Putamen (tissue), 1 donor: ENCODE measurements around the gene SLC5A9.
"Not testable (repeated sequence)": the region's sequence is repeated elsewhere in the genome, so short reads cannot be mapped to it uniquely, and the experiment has no call there.

Source experiments
- DNase-seq: peaks from one replicate; pipeline ENCODE4 v3.0.0-alpha.2; 2016; ENCODE audit warnings: low spot score

Gene SLC5A9

DNA sequence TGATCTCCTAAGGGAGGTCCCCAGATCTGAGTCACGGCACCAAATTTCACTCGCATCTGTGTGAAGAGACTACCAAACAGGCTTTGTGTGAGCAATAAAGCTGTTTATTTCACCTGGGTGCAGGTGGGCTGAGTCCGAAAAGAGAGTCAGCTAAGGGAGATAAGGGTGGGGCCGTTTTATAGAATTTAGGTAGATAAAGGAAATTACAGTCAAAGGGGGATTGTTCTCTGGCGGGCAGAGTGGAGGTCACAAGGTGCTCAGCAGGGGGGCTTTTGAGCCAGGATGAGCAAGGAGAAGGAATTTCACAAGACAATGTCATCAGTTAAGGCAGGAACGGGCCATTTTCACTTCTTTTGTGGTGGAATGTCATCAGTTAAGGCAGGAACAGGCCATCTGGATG lies 8.2 kb upstream of the SLC5A9 start:
- DNase-seq, result not testable (repeated sequence)

DNA sequence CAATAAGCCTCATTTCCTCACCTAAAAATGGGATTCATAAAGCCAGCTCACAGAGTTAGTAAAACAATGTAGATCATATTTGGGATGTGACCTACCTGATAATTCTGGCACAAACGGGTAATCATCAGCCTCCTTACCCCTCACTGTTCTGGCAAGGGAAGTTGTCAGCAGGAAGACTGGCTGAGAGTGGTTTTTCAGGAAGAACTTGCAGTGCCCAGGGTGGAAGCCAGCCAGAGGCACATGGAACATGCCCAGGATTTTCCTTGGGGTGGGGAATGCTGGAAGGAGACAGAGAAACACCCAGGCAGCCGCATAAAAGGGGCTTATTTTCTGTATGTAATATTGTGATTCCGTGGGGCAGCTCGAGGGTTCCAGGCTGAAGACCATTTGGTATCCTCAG lies 7.7 kb upstream of the SLC5A9 start:
- DNase-seq, result peak; percentile 3

DNA sequence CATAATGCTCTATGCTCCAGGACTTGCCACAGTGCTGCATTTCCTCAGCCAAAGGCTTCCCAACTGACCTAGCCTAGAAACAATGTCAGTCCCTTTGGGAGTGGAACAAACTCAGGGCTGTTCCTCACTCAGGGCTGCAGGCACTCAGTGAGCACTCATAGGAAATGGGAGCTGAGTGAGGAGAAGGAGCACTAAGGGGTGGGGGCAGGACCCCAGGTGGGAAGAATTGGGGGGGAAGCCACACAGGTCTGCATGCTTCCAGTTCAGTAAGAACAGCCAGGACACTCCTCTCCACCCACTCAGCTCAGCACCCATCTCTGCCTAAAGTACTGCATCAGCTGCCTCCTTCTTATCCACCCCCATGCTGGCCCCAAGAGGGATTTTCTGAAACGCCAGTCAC lies 7.3 kb upstream of the SLC5A9 start:
- DNase-seq, result no peak

DNA sequence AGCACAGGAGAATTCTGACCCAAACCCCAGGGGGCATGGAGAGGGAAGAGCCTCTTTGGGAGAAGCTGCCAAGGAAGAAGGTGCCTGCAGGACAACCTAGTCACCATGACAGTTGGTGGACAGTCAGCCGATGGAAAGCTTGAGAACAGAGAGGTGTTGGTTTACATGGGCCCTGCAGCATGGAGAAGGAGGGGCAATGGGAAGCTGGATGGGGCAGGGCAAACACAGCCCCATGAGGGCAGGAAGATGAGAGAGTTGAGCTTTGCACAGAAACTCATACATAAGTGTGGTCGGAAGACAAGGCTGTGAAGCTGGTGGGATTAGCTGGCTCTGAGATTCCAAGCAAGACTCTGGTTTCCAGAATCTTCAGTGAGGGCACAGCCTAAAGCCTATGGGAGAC lies 6.6 kb upstream of the SLC5A9 start:
- DNase-seq, result no peak

DNA sequence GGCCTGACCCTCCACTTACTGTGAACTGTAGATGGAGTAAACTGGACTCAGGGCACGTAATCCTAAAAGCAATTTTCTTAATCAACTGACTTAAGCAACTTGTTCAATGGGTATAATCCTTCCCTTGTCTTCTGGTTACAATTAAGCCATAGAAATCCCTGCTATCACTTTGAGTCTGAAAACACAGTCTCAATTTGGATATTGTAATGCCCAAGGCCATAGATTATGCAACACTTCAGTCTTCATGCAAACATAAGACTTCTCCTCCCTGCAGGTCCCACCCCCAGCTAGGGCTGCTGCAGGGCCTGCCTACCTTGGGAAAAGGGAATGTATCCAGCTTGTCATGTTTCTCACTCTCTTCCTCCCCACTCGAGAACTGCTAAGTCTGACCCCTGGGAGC lies 6.2 kb upstream of the SLC5A9 start:
- no peak for DNase-seq

DNA sequence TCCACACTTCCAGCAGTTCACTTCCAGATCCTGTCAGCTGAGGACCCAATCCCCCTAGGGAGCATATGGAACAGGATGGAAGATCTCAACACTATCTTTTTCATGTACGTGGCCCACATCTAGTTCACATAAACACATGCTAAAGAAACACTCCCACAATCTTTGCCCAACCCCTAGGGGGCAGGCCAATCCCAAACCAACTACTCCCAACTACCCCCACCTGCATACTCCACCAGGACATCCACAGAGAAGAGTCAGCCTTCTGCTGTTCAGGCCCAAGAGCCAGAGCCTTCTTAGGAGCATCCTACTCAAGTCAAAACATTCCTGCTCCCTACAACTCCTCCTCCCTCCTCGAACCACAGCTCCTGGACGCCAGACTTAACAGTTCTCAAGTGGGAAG lies 5.6 kb upstream of the SLC5A9 start:
- no peak for DNase-seq

DNA sequence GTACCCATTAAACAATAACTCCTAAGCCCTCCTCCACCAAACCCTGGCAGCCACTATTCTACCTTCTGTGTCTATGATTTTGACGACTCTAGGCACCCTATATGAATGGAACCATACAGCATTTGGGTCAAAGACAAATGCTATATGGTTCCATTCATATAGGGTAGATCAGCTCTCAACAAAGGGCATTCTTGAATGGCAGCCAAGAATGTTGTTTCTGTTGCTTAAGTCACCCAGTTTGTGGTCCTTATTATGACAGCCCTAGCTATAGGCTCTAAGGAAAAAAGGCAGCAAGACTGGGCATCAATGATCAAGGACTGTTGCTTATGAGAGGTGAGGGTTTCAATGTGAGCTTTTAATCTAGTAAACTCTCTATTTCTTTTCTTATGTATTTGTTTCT lies 4.7 kb upstream of the SLC5A9 start:
- DNase-seq, result no peak

DNA sequence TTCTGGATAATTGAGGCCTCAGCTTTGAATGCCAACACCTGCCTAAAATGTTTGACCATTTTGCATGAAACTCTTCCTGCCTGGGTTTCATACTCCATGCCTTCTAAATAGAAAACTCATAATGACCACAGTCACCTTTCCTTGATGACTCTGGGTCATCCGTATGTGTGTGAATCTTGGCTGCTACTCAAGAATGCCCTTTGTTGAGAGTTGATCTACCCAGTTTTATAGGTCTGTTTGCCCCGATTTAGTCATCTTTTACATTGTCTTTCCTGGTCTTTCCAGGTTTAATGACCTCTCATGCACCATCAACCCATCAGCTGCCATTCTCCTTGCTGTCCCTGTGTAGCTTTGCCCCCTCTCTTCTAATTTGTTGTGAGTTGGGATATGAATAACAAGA lies 2.7 kb upstream of the SLC5A9 start:
- DNase-seq, result no peak

DNA sequence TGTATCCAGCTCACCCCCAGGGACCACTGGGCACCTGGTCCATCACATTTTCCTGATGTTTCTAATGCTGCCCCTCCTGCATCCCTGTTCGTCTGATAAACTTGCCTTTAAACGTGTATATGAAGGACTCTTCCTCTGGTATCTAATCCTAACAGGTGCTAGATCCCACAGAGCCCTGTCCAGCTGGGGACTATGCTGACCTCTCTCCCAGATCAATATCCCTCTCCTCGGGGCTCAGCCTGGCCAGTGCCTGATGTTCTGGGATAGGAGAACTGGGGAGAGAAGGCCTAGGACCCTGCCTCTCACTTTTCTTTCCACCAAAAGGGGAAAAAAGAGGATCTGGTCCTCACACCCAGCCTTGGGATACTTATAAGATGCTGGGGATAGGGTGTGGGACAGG lies 1.4 kb upstream of the SLC5A9 start:
- no peak for DNase-seq

DNA sequence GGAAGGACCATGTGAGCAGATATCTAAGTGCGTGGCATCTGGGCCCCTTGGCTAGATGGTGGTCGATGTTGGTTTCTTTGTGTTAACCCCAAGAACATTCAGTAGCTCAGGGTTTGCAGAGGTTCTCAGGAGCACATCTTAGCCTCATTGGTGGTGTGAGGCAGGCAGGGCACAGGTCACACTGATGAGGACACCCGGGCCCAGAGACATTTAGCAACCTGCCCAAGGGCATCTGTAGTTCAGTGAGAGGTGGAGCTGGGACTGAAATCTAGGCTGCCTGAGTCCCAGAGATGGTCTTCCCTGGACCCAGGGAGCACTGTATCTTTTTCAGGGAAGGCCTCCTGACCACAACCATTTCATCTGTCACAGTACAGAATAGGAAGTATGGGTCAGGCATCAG lies 859 bp upstream of the SLC5A9 start:
- no peak for DNase-seq

DNA sequence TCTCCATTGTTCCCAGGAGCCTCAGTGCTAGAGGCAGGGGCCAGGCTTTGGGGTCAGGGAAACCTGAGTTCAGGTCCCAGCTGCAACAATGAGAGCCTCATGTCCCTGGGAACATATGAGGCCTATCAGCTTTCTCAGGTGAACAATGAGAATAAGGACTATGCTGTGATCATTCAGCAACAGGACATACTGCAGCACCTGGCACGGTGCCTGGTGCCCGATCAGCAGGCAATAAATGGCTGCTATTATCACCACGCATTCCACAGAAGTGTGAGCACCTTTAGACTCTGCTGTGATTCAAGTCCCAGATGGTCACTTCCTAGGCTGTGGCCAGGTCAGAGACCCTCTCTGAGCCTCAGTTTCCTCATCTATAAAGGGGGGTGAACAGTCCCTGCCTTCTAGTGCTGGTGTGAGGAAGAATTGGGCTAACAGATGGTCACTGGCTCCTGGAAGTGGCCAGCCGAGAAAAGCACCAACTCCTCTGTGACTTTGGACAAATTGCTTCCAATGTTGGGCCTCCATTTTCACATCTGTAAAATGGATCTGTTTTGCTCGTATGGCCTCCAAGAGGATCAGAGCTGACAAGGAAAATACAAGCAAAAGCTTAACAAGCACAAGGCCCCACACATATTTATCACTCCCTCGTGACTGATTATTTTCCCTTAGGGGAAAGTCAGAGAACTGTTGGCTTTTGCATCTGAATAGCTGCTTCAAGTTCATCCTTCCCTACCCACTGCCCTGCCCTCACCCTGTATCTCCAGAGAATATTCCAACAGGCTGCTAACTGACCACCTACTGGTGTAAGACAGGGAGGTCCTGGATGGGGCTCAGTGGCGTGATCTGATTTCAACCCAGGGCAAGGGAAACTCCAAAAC lies 1.1 kb downstream of the SLC5A9 start:
- no peak for DNase-seq

DNA sequence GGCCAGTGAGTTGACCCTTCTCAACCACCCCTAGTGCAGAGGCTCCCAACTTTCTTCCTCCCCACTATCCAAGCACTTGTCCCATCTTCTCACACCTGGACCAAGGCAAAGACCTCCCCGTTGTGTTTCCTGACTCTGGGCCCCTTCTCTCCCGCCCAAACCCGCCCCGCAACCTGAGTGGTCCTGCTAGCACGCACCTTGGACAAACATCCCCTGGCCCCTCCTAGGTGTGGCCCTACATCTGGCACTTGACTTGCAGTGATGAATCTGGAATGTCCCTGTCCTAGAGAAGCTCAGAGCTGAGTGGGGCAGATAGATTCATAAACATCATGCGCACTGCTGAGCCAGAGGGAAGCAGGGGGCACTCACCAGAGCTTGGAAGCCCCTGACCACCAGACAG lies 2.3 kb downstream of the SLC5A9 start:
- DNase-seq, result no peak

DNA sequence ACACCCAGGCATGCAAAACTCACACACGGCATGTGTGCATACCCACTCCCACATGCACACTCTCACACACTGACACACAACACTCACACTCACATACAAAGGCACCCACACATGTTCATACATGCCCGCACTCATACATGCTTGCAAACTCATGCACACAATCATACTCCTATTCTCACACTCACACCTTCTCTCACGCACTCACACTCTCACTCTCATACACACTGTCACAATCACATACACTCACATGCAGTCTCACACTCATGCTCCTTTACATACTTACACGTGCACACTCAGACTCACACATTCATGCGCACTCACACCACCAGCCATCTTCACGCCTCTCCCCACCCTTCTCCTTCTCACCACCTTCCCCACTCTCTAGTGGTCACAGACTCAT lies 3.1 kb downstream of the SLC5A9 start:
- DNase-seq, result no peak

DNA sequence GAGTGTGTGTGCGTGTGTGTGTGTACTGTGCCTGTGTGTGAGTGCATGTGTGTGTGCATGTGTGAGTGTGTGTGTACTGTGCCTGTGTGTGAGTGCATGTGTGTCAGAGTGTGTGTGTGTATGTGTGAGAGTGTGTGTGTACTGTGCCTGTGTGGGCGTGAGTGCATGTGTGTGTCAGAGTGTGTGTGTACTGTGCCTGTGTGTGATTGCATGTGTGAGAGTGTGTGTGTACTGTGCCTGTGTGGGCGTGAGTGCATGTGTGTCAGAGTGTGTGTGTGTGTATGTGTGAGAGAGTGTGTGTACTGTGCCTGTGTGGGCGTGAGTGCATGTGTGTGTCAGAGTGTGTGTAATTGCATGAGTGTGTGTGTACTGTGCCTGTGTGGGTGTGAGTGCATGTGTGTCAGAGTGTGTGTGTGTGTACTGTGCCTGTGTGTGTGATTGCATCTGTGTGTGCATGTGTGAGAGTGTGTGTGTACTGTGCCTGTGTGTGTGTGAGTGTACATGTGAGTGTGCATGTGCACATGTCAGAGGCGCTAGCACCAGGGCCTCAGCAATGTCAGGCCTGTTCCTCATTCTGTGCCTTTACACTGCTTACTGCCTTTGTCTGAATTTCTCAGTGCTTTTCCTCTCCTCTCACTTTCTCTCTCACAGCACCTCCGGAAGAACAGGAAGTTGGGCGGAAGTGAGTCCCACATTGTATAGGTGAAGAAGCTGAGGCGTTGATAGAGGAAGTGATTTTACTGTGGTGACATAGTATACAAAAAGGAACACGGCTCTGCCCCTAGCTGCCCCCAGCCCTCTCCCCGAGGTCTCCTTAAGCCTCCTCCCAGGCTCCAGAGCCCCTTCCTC lies 4.9 kb downstream of the SLC5A9 start:
- no peak for DNase-seq

DNA sequence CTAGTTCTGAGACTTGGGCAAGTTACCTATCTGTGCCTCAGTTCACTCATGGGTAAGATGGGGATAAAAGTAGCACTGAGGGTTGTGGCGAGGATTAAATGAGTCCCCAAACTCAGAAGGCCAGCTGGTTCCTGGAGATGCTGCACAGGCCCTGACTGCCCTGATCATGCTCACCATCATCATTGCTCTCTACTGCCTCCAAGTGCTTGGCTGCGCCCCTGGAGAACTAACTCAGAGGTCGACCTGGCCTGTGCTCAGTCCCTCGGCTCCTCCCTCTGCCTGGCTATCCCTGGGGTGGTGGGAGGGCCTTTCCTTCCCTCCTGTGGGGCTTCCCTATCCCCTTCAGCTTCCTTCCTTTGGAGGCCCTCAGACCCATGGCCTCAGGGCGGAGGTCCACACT lies 5.6 kb downstream of the SLC5A9 start:
- no peak for DNase-seq

DNA sequence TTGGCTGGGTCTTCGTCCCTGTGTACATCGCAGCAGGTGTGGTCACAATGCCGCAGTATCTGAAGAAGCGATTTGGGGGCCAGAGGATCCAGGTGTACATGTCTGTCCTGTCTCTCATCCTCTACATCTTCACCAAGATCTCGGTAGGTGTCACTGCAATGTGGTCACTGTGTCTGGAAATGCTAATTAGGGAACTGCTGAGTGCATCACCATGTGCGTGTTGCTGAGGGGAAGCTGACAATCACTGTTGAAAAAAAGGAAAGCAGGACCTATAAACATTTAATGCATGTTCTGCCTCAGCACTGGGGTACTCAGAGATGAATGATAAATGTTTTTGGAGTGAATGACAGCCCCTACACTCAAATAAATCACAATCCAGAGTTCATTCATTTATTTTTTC lies 6.8 kb downstream of the SLC5A9 start:
- no peak for DNase-seq

DNA sequence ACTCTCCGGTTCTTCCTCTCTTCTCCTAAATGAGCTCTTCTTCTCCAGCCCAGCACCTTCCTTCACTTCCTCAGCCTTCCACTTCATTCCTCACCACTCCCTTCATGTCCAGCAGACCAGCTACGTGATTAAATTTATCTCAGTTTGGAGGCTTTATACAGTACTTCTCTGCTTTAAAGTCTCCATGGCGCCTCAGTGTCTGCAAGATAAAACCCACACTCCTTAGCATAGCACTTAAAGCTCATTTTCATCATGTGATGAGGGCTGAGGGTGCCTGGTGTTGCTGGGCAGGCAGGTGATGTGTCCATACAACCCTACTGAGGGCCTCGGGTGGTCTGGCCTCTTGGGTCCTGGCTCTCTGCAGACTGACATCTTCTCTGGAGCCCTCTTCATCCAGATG lies 7.7 kb downstream of the SLC5A9 start:
- DNase-seq, result no peak

DNA sequence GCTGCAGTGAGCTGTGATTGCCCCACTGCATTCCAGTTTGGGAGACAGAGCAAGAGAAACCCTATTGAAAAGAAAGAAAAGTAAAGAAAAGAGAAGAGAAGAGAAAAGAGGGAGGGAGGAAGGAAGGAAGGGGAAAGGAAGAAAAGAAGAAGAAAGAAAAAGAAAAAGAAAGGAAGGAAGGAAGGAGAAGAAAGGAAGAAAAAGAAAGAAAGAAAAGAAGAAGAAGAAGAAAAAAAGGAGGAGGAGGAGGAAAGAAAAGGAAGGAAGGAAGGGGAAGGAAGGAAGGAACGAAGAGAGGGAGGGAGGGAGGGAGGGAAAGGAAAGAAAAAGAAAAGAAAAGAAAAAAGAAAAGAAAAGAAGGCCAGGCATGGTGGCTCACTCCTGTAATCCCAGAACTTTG lies 10.2 kb downstream of the SLC5A9 start:
- DNase-seq, result no peak

DNA sequence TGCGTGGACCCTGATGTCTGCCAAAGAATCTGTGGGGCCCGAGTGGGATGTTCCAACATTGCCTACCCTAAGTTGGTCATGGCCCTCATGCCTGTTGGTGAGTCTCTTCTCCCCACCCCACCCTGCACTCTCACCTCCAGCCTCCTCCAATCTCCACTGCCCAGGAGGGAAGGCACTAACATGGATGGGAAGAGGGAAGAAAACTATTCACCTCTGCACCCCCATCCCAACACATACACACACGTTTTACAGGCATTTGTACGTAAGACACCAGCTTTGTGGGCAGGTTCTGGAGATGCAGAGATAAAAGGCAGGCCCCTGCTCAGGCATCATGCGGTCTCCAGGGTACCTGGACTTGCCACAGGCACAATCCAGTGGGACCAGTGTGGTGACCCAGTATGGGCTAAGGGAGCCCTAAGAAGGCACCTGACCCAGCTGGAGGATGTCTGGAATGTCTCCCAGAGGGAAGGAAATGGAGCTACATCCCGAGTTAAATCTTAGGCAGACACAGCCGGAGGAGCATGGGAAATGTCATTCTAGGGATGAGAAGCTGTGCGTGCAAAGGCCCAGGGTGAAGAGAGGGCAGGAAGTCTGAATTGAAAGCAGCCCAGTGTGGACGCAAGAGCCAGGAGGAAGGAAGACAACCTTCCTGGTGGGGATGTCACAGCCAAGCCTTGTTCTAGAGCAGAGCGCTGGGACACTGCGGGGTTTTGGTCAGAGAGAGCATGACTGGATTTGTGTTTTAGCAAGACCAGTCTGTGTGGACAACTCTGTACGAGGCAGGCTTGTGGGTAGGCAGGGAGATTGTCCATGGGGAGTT lies 11.4 kb downstream of the SLC5A9 start:
- DNase-seq, result no peak

DNA sequence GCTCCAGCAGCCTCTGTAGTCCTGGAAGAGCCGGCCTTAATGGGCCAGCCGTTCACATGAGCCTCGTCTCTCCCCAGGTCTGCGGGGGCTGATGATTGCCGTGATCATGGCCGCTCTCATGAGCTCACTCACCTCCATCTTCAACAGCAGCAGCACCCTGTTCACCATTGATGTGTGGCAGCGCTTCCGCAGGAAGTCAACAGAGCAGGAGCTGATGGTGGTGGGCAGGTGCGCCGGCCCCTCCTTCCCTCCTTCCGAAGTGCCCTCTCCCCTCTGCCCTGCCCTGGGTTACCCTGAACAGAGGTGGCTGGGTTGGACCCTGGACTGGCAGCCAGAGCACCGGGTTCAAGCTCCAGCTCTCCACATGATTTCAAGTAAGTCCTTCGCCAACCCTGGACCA lies 13.1 kb downstream of the SLC5A9 start:
- no peak for DNase-seq

DNA sequence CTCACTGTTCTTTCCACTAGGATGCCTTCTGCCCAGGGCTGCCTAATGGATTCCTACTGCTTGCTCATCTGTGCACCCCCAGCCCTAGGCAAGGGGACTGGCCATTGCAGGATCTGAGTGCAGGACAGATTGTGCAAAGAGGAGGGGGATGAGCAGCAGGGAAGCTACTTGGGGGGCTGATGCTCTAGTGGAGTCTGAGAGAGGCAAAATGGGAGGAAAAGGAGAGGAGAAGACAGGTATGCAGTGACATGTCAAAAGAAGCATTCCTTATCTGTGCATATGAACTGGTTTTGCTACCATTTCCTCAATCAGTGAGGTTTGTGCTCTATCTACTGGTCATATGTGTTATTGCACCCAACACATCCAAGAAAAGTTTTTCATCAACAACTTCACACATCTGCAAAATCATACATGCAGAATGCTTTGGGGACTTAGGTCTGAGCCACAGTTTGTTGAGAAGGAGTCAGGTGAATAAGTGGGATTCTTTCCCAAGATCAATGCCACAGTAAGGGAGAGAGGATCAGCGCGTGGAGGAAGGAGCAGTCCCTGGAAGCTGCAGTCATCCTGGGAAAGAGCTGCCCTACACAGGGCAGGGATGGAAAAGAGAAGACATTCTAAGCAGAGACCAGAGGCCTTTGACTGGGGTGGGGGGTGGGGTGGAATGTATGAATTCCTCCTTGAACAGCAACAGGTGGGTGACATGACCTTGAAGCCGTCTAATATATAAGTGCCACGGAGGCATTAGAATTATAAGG lies 14.4 kb downstream of the SLC5A9 start:
- peak; percentile 8 for DNase-seq
